A172 (cell line): ENCODE data around the gene CMSS1. TPM values are rescaled to one million over a fixed set of nuclear protein-coding genes. Genes with fewer than 3 reads are reported as not detected.
"Not testable (repeated sequence)": the region's sequence is repeated elsewhere in the genome, so short reads cannot be mapped to it uniquely, and the experiment has no call there.

Experiments used
- DNase-seq: peaks from one replicate; pipeline ENCODE4 v3.0.0-alpha.2; 2015; ENCODE audit warnings: low spot score
- total RNA-seq: library from RNA; depleted of rRNA; stranded (reverse); fragments of >200 nt; shearing (Covaris generic); gene quantifications from 2 replicates; pipeline ENCODE4 v1.2.3, GENCODE V29; 2014; rRNA removed

Gene CMSS1
- total RNA-seq, 1 experiment from 2014 or later: 48.6 TPM

DNA sequence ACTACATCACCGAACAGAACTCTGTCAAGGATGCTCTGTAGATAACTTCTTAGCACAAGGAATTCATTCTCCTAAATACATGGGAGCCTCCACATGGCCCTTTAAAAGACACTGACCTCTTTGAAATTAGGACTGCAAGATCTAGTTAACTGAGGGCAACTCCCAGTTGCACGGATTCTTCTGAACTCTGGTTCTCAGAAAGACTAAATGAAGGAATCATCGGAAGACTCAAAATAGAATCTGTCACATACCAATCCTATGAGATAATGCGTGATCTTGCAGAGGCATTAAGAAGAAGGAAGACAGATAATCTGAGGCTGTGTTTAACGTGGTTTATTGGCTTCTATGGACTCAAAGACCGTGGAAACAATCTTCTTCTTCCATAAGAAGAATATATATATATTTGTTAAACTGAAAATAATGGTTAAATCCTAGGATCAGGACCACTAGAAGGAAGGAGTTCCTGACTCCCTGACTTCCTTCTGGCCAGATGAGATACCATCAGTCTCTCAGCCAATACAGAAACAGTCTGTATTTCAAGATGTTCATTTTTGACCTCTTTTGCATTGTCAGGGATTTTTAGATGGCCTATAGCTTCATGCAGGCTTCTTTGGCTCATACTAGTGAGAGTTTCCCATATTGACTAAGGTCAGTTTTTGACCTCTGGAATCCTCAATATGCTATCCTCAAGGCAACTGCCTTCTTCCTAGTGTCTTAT, 409.2 kb downstream of the CMSS1 start:
- DNase-seq: peak; percentile 77

DNA sequence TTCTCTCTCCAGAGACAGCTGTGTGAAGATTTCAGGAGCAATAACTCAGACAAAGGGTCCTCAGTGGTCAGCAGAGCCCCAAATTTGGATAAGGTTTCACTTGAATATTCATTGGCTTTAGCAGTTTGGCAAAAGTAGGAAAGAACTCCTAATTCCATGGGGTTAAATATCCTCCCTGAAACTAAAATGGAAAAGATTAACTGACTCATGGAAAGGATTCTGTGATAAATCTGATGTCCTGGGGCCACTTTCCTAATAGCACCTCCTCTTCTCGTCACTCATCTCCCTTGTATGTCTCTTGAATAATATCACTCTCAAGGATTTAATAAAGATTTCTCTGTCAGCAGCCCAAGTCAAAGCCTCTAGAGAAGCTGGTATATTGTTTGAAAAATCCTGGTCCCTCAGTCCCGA, 409.9 kb downstream of the CMSS1 start:
- DNase-seq: no peak

DNA sequence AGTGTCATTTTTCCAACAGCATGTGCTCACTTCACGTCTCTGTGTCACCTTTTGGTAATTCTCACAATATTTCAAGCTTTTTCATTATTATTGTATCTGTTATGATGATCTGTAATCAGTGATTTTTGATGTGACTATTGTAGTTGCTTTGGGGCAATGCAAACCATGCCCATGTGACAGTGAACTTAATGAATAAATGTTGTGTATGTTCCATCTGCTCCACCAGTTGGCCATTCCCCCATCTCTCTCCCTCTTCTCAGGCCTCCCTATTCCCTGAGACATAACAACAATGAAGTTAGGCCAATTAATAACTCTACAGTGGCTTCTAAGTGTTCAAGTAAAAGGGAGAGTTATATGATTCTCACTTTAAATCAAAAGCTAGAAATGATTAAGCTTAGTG, 410.6 kb downstream of the CMSS1 start:
- no peak for DNase-seq

DNA sequence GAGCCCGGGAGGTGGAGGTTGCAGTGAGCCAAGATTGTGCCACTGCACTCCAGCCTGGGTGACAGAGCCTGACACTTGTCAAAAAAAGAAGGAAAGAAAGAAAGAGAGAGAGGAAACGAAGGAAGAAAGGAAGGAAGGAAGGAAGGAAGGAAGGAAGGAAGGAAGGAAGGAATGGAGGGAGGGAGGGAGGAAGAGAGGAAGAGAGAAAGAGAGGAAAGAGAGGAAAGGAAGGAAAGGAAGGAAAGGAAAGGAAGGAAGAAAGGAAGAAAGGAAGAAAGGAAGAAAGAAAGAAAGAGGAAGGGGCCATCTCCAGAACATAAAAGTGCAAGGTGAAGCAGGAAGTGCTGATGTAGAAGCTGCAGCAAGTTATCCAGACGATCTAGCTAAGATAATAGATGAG, 411.5 kb downstream of the CMSS1 start:
- not testable (repeated sequence) for DNase-seq

DNA sequence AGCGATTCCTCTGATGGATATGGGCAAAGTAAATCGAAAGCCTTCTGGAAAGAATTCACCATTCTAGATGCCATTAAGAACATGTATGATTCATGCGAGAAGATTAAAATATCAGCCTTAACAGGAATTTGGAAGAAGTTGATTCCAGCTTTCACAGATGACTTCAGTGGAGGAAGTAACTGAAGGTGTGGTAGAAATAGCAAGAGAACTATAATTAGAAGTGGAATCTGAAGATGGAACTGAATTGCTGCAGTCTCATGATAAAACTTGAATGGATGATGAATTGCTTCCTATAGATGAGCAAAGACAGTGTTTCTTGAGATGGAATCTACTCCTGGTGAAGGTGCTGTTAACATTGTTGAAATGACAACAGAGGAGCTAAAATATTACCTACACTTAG, 413.0 kb downstream of the CMSS1 start:
- peak; percentile 36 for DNase-seq

Other genes with a start within 250 kb of the CMSS1 start
- 24.4 and 26.9 TPM in 2 replicates for gene COL8A1, start 179.3 kb upstream of the CMSS1 start, total RNA-seq